HG02642 (cell line): ENCODE data around the gene EDDM13.
"Not testable (repeated sequence)": the region's sequence is repeated elsewhere in the genome, so short reads cannot be mapped to it uniquely, and the experiment has no call there.

Experiments
- ATAC-seq: cut with Tn5 transposase; IDR thresholded peaks from one replicate; pipeline ENCODE4 v1.9.1; 2021; ENCODE audit warnings: mild to moderate bottlenecking; ENCODE audit not compliant: unreplicated experiment, poor library complexity

Gene EDDM13

GRCh38 chr19:56319991-56320390 is 47.4 kb downstream of the EDDM13 start:
- no peak for ATAC-seq

GRCh38 chr19:56321254-56321988 is 48.9 kb downstream of the EDDM13 start:
- ATAC-seq: no peak

GRCh38 chr19:56321989-56322440 is 49.5 kb downstream of the EDDM13 start:
- no peak for ATAC-seq

- no peak for ATAC-seq
These were observed 51.9 kb downstream of the EDDM13 start for GRCh38 chr19:56324436-56324835.

DNA sequence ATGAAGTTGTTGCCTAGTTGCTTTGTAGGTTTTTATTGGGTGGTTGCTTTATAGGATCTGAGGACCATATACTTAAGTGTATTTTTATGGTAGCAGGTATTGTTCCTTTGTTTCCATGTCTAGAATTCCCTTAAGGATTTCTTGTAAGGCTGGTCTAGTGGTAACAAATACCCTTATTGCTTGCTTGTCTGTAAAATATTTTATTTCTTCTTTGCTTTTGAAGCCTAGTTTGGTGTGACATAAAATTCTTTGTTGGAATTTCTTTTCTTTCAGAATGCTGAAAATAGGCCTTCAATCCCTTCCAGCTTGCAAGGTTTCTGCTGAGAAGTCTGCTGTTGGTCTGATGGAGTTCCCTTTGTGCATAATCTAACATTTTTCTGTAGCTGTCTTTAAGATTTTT is 60.1 kb downstream of the EDDM13 start:
- ATAC-seq: no peak

GRCh38 chr19:56333506-56333905 is 61.0 kb downstream of the EDDM13 start:
- no peak for ATAC-seq

DNA sequence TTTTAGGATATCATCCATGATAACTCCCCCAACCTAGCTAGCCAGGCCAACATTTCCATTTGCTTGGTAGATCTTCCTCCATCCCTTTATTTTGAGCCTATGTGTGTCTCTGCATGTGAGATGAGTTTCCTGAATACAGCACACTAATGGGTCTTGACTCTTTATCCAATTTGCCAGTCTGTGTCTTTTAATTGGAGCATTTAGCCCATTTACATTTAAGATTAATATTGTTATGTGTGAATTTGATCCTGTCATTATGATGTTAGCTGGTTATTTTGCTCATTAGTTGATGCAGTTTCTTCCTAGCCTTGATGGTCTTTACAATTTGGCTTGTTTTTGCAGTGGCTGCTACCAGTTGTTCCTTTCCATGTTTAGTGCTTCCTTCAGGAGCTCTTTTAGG is 62.8 kb downstream of the EDDM13 start:
- ATAC-seq: not testable (repeated sequence)

GRCh38 chr19:56337077-56337476 is 64.5 kb downstream of the EDDM13 start:
- ATAC-seq: not testable (repeated sequence)

DNA sequence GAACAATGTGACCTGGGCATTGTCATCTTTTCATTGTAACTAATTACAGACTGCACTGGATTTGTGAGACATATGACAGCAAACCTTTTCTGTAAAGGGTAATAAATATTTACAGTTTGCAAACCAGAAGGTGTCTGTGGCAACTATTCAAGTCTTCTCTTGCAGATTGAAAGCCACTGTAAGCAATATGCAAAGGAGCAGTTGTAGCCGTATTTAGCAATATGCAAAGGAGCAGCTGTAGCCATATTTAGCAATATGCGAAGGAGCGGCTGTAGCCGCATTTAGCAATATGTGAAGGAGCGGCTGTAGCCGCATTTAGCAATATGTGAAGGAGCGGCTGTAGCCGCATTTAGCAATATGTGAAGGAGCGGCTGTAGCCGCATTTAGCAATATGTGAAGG is 66.5 kb downstream of the EDDM13 start:
- not testable (repeated sequence) for ATAC-seq

GRCh38 chr19:56341948-56342347 is 69.4 kb downstream of the EDDM13 start:
- no peak for ATAC-seq

DNA sequence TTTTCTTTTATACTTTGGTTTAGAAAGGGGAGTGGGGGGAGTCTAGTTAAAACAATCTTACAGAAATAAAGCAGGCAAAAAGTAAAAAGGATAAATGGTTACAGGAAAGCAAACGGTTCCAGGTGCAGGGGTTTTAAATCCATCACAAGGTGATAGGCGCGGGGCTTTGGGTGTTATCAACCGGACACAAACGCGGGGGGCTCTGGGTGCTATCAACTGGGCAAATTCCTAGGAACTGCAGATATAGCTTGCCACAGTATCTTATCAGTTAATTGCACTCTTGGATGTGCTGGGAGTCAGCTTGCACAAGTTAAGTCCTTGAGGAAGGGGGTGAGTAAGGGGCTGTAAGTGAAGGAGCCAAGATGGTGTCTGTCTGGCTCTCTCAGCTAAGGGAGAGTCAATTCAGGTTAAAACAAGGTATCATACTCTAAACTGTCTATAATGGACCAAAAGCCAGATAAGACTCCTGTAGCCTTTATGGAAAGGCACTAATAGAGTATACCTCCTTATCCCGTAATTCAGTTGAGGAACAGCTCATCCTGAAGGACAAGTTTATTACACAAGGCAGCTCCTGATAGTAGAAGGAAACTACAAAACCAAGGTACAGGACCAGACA is 74.7 kb downstream of the EDDM13 start:
- no peak for ATAC-seq

- ATAC-seq: no peak
These were observed 75.8 kb downstream of the EDDM13 start for GRCh38 chr19:56348289-56348877.

- no peak for ATAC-seq
These were observed 78.0 kb downstream of the EDDM13 start for GRCh38 chr19:56350416-56351045.

- ATAC-seq: no peak
These were observed 78.7 kb downstream of the EDDM13 start for GRCh38 chr19:56351208-56351607.

DNA sequence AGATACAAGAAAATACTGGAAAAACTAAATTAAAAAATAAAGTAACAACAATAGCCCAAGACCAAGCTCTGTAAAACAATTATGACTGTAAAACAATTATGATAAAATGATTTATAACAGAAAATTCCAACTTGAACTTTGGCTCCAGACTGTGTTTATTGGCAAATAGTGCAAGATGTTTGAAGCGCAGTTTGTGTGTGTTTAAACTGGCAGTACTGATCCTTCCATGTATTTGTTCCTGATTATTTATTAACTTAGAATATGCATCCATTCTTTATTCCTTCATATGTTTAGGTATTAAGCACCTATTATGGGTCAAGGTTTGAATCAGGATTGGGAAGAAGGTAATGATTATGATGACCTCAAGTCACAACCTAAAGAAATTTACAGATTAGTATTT is 83.0 kb downstream of the EDDM13 start:
- no peak for ATAC-seq

DNA sequence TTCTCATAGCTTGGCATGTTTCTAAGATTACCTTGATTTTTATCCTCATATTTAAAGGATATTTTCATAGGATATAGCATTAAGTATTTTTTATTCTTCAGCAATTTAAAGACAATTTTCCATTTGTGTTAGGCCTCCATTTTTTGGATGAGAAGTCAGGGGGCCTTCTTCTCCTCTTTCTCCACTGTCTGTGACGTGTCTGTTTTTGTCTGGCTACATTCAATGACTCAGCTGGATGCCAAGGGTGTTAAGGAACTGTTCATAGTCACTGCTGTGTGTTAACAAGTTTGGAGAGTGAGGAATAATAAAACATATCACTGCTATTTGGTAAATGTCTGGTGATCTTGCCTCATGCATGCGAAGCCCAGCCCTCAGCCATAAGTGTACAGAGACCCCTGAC is 84.4 kb downstream of the EDDM13 start:
- no peak for ATAC-seq
